MM.1S (cell line): ENCODE results near the gene MAP2K2.

ENCODE experiments used
- DNase-seq: peaks from one replicate; pipeline ENCODE4 v3.0.0-alpha.2; 2015
- H2AFZ ChIP-seq: fragments of 300-600 bp; sonication (generic); 2 replicates; pipeline ENCODE4 v1.6.0; 2016; ENCODE audit warnings: antibody characterized with exemption, low read length
- H3F3A ChIP-seq: fragments of 300-600 bp; sonication (generic); 2 replicates; pipeline ENCODE4 v1.6.1; 2016; ENCODE audit warnings: mild to moderate bottlenecking, antibody characterized with exemption, low read length, moderate library complexity, mixed read lengths; ENCODE audit not compliant: insufficient read depth
- H3K27ac ChIP-seq: fragments of 300-600 bp; sonication (generic); 2 replicates; pipeline ENCODE4 v1.5.1; 2016; ENCODE audit warnings: mild to moderate bottlenecking, low read length
- H3K27me3 ChIP-seq: fragments of 300-600 bp; sonication (generic); replicated peaks from 2 replicates; pipeline ENCODE4 v1.6.0; 2016; ENCODE audit warnings: low read length; ENCODE audit not compliant: insufficient read depth
- H3K36me3 ChIP-seq: fragments of 300-600 bp; sonication (generic); replicated peaks from 2 replicates; pipeline ENCODE4 v1.6.1; 2016; ENCODE audit warnings: mild to moderate bottlenecking, low read length, mixed read lengths; ENCODE audit not compliant: insufficient read depth
- H3K4me1 ChIP-seq: fragments of 300-600 bp; sonication (generic); 2 replicates; pipeline ENCODE4 v1.6.1; 2016; ENCODE audit warnings: low read length, mixed read lengths
- H3K4me2 ChIP-seq: fragments of 300-600 bp; sonication (generic); 2 replicates; pipeline ENCODE4 v1.6.0; 2016; ENCODE audit warnings: low read depth, low read length
- H3K4me3 ChIP-seq: fragments of 300-600 bp; sonication (generic); 2 replicates; pipeline ENCODE4 v1.5.1; 2016; ENCODE audit warnings: low read length, mixed read lengths
- H3K79me2 ChIP-seq: fragments of 300-600 bp; sonication (generic); 2 replicates; pipeline ENCODE4 v1.6.1; 2016; ENCODE audit warnings: mixed run types, low read length, mixed read lengths
- H3K9ac ChIP-seq: fragments of 300-600 bp; sonication (generic); 2 replicates; pipeline ENCODE4 v1.6.1; 2016; ENCODE audit warnings: low read length, mixed read lengths
- H3K9me2 ChIP-seq: fragments of 300-600 bp; sonication (generic); replicated peaks from 2 replicates; pipeline ENCODE4 v1.6.1; 2016; ENCODE audit warnings: mild to moderate bottlenecking, low read length, mixed read lengths; ENCODE audit not compliant: insufficient read depth
- H3K9me3 ChIP-seq: fragments of 300-600 bp; sonication (generic); replicated peaks from 2 replicates; pipeline ENCODE4 v1.6.1; 2016; ENCODE audit warnings: mild to moderate bottlenecking, low read length, mixed read lengths; ENCODE audit not compliant: insufficient read depth
- H4K20me1 ChIP-seq: fragments of 300-600 bp; sonication (generic); 2 replicates; pipeline ENCODE4 v1.6.1; 2016; ENCODE audit warnings: mild to moderate bottlenecking, low read length, moderate library complexity, mixed read lengths; ENCODE audit not compliant: insufficient read depth
- EZH2 ChIP-seq: fragments of 300-600 bp; sonication (generic); optimal IDR thresholded peaks from 2 replicates; pipeline ENCODE3; 2017; ENCODE audit warnings: low read depth, mild to moderate bottlenecking, antibody characterized with exemption, low read length, mixed read lengths
- EZH2phosphoT487 ChIP-seq: fragments of 300-600 bp; sonication (generic); IDR thresholded peaks from 2 replicates; pipeline ENCODE4 v1.6.1; 2018; ENCODE audit warnings: antibody characterized with exemption, low read length
- TF ChIP-seq, protein P1 (sequence below): fragments of 300-600 bp; sonication (generic); IDR thresholded peaks from 2 replicates; pipeline ENCODE4 v1.5.1; 2016; ENCODE audit warnings: antibody characterized with exemption, low read length, mixed read lengths

MAP2K2 gene

GRCh38 chr19:4066176-4066606 lies 57.7 kb downstream of the MAP2K2 start:
- Histone ChIP-seq H3K9me2 (no peaks in the 10 kb centered on the region), H3K79me2 (peaks cover 39% of the 10 kb centered on the region), H4K20me1 (peaks cover 32% of the 10 kb centered on the region), H3K9me3 (no peaks in the 10 kb centered on the region), H2AFZ (peak overlapping the region; percentile 95), H3K36me3 (no peaks in the 10 kb centered on the region), H3K4me3 (peak overlapping the region; percentile 97), H3K9ac (peak overlapping the region; percentile 72; the same call in 1 of the 2 replicates), H3K27me3 (peaks cover 22% of the 10 kb centered on the region), H3K27ac (no peak overlapping the region), H3K4me1 (peaks cover 10% of the 10 kb centered on the region), H3F3A (peaks cover 7% of the 10 kb centered on the region), H3K4me2 (peak overlapping the region; percentile 97)
- TF ChIP-seq, protein P1, sequence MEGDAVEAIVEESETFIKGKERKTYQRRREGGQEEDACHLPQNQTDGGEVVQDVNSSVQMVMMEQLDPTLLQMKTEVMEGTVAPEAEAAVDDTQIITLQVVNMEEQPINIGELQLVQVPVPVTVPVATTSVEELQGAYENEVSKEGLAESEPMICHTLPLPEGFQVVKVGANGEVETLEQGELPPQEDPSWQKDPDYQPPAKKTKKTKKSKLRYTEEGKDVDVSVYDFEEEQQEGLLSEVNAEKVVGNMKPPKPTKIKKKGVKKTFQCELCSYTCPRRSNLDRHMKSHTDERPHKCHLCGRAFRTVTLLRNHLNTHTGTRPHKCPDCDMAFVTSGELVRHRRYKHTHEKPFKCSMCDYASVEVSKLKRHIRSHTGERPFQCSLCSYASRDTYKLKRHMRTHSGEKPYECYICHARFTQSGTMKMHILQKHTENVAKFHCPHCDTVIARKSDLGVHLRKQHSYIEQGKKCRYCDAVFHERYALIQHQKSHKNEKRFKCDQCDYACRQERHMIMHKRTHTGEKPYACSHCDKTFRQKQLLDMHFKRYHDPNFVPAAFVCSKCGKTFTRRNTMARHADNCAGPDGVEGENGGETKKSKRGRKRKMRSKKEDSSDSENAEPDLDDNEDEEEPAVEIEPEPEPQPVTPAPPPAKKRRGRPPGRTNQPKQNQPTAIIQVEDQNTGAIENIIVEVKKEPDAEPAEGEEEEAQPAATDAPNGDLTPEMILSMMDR, result no peak
- TF ChIP-seq EZH2phosphoT487 (no peak), EZH2 (no peak)
- no peak for DNase-seq

DNA sequence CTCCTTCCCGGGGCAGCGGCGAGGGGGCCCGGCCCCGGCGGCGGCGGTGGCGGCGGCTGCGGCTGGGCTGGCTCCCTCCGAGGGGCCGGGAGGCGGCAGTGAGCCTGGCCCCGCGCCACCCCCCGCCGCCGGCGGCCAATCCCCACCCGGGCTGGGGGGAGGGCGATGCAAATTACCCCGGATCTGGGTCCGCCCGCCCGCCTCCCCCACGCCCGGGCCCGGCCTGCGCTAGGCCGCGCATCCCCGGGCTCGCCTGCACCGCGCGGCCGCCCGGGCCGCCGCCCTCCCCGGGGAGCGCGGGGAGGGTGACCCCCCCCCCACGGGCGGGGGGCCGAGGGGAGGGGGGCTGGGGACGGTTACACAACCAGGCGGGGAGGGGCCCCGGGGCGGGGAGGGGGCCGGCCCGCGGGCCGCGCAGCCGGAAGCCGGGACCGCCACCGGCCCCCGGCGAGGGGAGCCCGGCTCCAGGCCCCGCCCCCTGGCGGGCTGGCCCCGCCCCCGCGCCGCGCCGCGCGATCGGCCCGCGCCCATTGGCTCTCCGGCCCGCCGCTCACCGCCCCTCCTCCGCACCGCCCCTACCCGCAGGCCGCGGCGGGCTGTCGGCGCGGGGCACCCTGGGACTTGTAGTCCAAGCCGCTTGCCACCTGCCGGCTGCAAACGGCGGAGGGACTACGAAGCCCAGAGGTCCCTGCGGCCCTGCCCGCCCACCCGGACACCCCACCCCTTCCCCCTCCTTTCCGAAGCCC lies 58.3 kb downstream of the MAP2K2 start:
- Histone ChIP-seq H3K27me3 (peaks cover 22% of the 10 kb centered on the region), H2AFZ (no peak overlapping the region), H3K9ac (no peak overlapping the region), H3K9me2 (no peaks in the 10 kb centered on the region), H3K36me3 (no peaks in the 10 kb centered on the region), H3K9me3 (no peaks in the 10 kb centered on the region), H3K4me1 (peaks cover 10% of the 10 kb centered on the region), H3K79me2 (peaks cover 45% of the 10 kb centered on the region), H3K4me3 (peak overlapping the region; percentile 97; the same call in 1 of the 2 replicates), H3F3A (peaks cover 7% of the 10 kb centered on the region), H4K20me1 (peaks cover 32% of the 10 kb centered on the region), H3K27ac (no peak overlapping the region), H3K4me2 (no peak overlapping the region)
- TF ChIP-seq EZH2phosphoT487 (no peak), EZH2 (no peak)
- TF ChIP-seq, protein P1, result no peak
- DNase-seq, result peak; percentile 99

- Histone ChIP-seq H3K4me3 (peak overlapping the region; percentile 86), H3K27ac (peak overlapping the region; percentile 12; the same call in 1 of the 2 replicates), H3F3A (peaks cover 7% of the 10 kb centered on the region), H3K36me3 (no peaks in the 10 kb centered on the region), H2AFZ (no peak overlapping the region), H3K9ac (peak overlapping the region; percentile 84), H3K27me3 (peaks cover 22% of the 10 kb centered on the region), H3K4me1 (peaks cover 10% of the 10 kb centered on the region), H3K9me3 (no peaks in the 10 kb centered on the region), H3K79me2 (peaks cover 55% of the 10 kb centered on the region), H3K4me2 (peak overlapping the region; percentile 97), H4K20me1 (peaks cover 37% of the 10 kb centered on the region), H3K9me2 (no peaks in the 10 kb centered on the region)
- TF ChIP-seq, protein P1, result no peak
- no peak for TF ChIP-seq EZH2
- TF ChIP-seq EZH2phosphoT487, result no peak
- DNase-seq, result no peak
Observed at GRCh38 chr19:4064496-4065260, 59.2 kb downstream of the MAP2K2 start.
